Measurements from ENCODE around the gene RPTOR. TPM values are rescaled to one million over a fixed set of nuclear protein-coding genes. Genes with fewer than 3 reads are reported as not detected.

RPTOR gene
- total RNA-seq, 1 experiment from 2014 or later: 25.1 TPM

DNA sequence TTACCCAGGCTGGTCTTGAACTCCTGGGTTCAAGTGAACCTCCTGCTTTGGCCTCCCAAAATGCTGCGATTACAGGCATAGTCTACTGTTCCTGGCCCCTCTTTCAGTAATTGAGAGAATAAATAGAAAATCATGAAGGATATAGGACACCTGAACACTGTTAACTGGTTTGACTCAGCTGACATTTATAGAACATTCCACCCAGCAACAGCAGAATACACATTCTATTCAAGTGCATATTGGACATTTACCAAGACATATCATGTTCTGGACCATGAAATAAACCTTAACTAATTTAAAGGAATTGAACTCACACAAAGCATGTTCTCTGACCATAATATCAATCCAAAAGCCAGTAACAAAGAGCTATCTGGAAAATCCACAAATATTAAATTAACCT lies 470.5 kb downstream of the RPTOR start:
- H4K91ac ChIP-seq (ENCODE audit: insufficient read length, low read depth, low read length): no peak overlapping the region
- H3K4ac ChIP-seq (ENCODE audit: low read depth, low read length): no peak overlapping the region
- no CpG with 5 or more reads among the region's 1 CpG for WGBS (ENCODE audit: extremely low coverage, insufficient read length, low lambda C conversion rate)
- no peaks in the 10 kb centered on the region for H3K23me2 ChIP-seq (ENCODE audit: insufficient read length, low read depth, low read length, poor library complexity, severe bottlenecking)
- no peak overlapping the region for H3K4me2 ChIP-seq (ENCODE audit: insufficient read depth, insufficient read length, low read length)
- TF ChIP-seq, protein P1, sequence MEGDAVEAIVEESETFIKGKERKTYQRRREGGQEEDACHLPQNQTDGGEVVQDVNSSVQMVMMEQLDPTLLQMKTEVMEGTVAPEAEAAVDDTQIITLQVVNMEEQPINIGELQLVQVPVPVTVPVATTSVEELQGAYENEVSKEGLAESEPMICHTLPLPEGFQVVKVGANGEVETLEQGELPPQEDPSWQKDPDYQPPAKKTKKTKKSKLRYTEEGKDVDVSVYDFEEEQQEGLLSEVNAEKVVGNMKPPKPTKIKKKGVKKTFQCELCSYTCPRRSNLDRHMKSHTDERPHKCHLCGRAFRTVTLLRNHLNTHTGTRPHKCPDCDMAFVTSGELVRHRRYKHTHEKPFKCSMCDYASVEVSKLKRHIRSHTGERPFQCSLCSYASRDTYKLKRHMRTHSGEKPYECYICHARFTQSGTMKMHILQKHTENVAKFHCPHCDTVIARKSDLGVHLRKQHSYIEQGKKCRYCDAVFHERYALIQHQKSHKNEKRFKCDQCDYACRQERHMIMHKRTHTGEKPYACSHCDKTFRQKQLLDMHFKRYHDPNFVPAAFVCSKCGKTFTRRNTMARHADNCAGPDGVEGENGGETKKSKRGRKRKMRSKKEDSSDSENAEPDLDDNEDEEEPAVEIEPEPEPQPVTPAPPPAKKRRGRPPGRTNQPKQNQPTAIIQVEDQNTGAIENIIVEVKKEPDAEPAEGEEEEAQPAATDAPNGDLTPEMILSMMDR (conservative IDR thresholded peaks at IDR 0.05): no peak
- no peak overlapping the region for H4K8ac ChIP-seq (replicated peaks; ENCODE audit: insufficient read length, low read depth, low read length)
- no peak overlapping the region for H3K27ac Mint-ChIP-seq
- H2BK120ac ChIP-seq (ENCODE audit: low read depth, low read length, poor library complexity, severe bottlenecking): no peak overlapping the region
- H2BK5ac ChIP-seq (ENCODE audit: insufficient read length, low read length): no peak overlapping the region
- H3K18ac ChIP-seq (ENCODE audit: insufficient read length, low read depth, low read length): no peak overlapping the region
- peaks cover 9 to 15% (median 10%) of the 10 kb centered on the region in 3 experiments for H3K36me3 Mint-ChIP-seq (ENCODE audit: insufficient read depth in 1 of 3, low read depth in 3 of 3)
- H3K4me1 Mint-ChIP-seq: peaks cover 22 to 34% of the 10 kb centered on the region in 2 experiments
- no peak overlapping the region for H2BK20ac ChIP-seq (ENCODE audit: low read depth, low read length, poor library complexity, severe bottlenecking)
- H2AK5ac ChIP-seq (ENCODE audit: insufficient read length, low read length): no peak overlapping the region
- H2BK15ac ChIP-seq (ENCODE audit: low read depth, low read length): no peak overlapping the region
- H2BK12ac ChIP-seq (ENCODE audit: insufficient read length, low read depth, low read length): no peak overlapping the region
- no peak overlapping the region for H3T11ph ChIP-seq (ENCODE audit: low read length)
- H3K27me3 ChIP-seq (ENCODE audit: insufficient read depth, low read length): no peaks in the 10 kb centered on the region
- no peak overlapping the region for H3K9ac ChIP-seq (ENCODE audit: extremely low read depth, insufficient read length, low read length)
- H3K14ac ChIP-seq (ENCODE audit: insufficient read depth, low read length): no peak overlapping the region
- H3K79me2 ChIP-seq (ENCODE audit: insufficient read depth, low read length): no peaks in the 10 kb centered on the region
- H3K4me3 Mint-ChIP-seq: no peak overlapping the region
- no peaks in the 10 kb centered on the region for H3K4me1 ChIP-seq (ENCODE audit: insufficient read depth, low read length)
- DNase-seq: no peak
- no peak overlapping the region for H3K56ac ChIP-seq (ENCODE audit: insufficient read length, low read depth, low read length)
- no peak overlapping the region for H2AFZ ChIP-seq (ENCODE audit: low read length)
- H3K23ac ChIP-seq (ENCODE audit: insufficient read length, low read depth, low read length): no peak overlapping the region
- H3K79me1 ChIP-seq (ENCODE audit: insufficient read depth, low read depth, low read length, poor library complexity, severe bottlenecking): no peaks in the 10 kb centered on the region
- peaks cover 7% of the 10 kb centered on the region for H3K9me3 ChIP-seq (ENCODE audit: control insufficient read depth, low read depth, low read length)
- no peaks in the 10 kb centered on the region for H4K20me1 ChIP-seq (ENCODE audit: control insufficient read depth, insufficient read depth, insufficient read length)
- no peak overlapping the region for H3K27ac ChIP-seq (ENCODE audit: insufficient read length, low read depth, low read length)
- H3K9me3 Mint-ChIP-seq: peaks cover 23 to 24% of the 10 kb centered on the region in 2 experiments
- H4K5ac ChIP-seq (ENCODE audit: insufficient read length, low read depth, low read length): no peak overlapping the region
- peaks cover 22% of the 10 kb centered on the region for H3K27me3 Mint-ChIP-seq (ENCODE audit: low read depth)

Other genes with a start within 250 kb of the RPTOR start
- gene ENDOV, start 129.7 kb upstream of the RPTOR start, total RNA-seq (2021): 14.8 and 17.1 TPM in 2 replicates
- gene NPTX1, start 68.2 kb upstream of the RPTOR start, total RNA-seq (2021): 20.5 and 20.8 TPM in 2 replicates

Measured in H9 (cell line).